ENCODE measurements around the gene FANK1. TPM values are rescaled to one million over a fixed set of nuclear protein-coding genes. Genes with fewer than 3 reads are reported as not detected.

Gene FANK1
- polyA plus RNA-seq, 3 donors: 0.20 TPM; not detected in 2

GRCh38 chr10:125980521-125981035 is 84.2 kb downstream of the FANK1 start:
- Histone ChIP-seq H3K36me3 (replicated peaks in 1 of 2; ENCODE audit: control insufficient read depth in 1 of 2, insufficient read depth in 2 of 2, low read length in 2 of 2) (no peaks in the 10 kb centered on the region), H3K4me3 (replicated peaks in 1 of 3; ENCODE audit: low read depth in 2 of 3, low read length in 3 of 3) (no peak overlapping the region), H4K20me1 (ENCODE audit: insufficient read depth, low read length) (no peaks in the 10 kb centered on the region), H3K79me2 (ENCODE audit: insufficient read depth, low read length) (no peaks in the 10 kb centered on the region), H3K27ac (ENCODE audit: low read depth in 1 of 2, low read length in 2 of 2) (no peak overlapping the region), H3K27me3 (ENCODE audit: control insufficient read depth in 2 of 2, insufficient read depth in 2 of 2, low read length in 2 of 2) (no peaks in the 10 kb centered on the region), H3K4me1 (ENCODE audit: control insufficient read depth in 1 of 2, insufficient read depth in 2 of 2, low read length in 2 of 2) (peaks cover 0 to 3% of the 10 kb centered on the region in 2 donors), H3K9me3 (replicated peaks in 1 of 2; ENCODE audit: control insufficient read depth in 1 of 2, insufficient read depth in 1 of 2, low read length in 2 of 2) (no peaks in the 10 kb centered on the region), H3K9ac (ENCODE audit: insufficient read depth, low read length, poor library complexity, severe bottlenecking) (no peak overlapping the region), H2AFZ (ENCODE audit: insufficient read depth, low read depth, low read length, poor library complexity, severe bottlenecking) (no peak overlapping the region), H3K4me2 (replicated peaks; ENCODE audit: extremely low read depth, low read length, poor library complexity, severe bottlenecking) (no peak overlapping the region)
- Mint-ChIP-seq H3K27me3 (ENCODE audit: low read depth in 3 of 3) (peaks cover 0 to 3% (median 1%) of the 10 kb centered on the region in 3 donors), H3K36me3 (no peaks in the 10 kb centered on the region), H3K9me3 (no peaks in the 10 kb centered on the region), H3K27ac (no peak overlapping the region), H3K4me1 (peaks cover 3% of the 10 kb centered on the region), H3K4me3 (no peak overlapping the region)
- DNase-seq: no peak
- no peak for TF ChIP-seq CTCF (IDR thresholded peaks at IDR 0.05)
- WGBS (ENCODE audit: insufficient coverage): 27% methylated on average over 5 of the region's 6 CpGs
- intact Hi-C loops (cut with micrococcal nuclease): loop anchor here (5.0 to 10.0 kb wide), 5 partner anchors 114 to 1874 kb away; partner anchors contain the start of gene ADAM12 (in 1 of the 2)

- intact Hi-C loops (cut with micrococcal nuclease): loop anchor here (5.0 to 10.0 kb wide), 5 partner anchors 112 to 1872 kb away; partner anchors contain the start of gene ADAM12 (in 1 of the 2)
- no peaks in the 10 kb centered on the region for H3K9me3 ChIP-seq (replicated peaks in 1 of 2; ENCODE audit: control insufficient read depth in 1 of 2, insufficient read depth in 1 of 2, low read length in 2 of 2)
- Mint-ChIP-seq H3K27ac (no peak overlapping the region), H3K9me3 (no peaks in the 10 kb centered on the region), H3K4me1 (peaks cover 3% of the 10 kb centered on the region), H3K27me3 (ENCODE audit: low read depth in 3 of 3) (no peaks in the 10 kb centered on the region), H3K4me3 (no peak overlapping the region), H3K36me3 (no peaks in the 10 kb centered on the region)
- H3K4me2 ChIP-seq (replicated peaks; ENCODE audit: extremely low read depth, low read length, poor library complexity, severe bottlenecking): no peak overlapping the region
- H3K4me3 ChIP-seq (replicated peaks in 1 of 3; ENCODE audit: low read depth in 2 of 3, low read length in 3 of 3): no peak overlapping the region
- no peak overlapping the region for H2AFZ ChIP-seq (ENCODE audit: insufficient read depth, low read depth, low read length, poor library complexity, severe bottlenecking)
- H3K36me3 ChIP-seq (replicated peaks in 1 of 2; ENCODE audit: control insufficient read depth in 1 of 2, insufficient read depth in 2 of 2, low read length in 2 of 2): no peaks in the 10 kb centered on the region
- 24% methylated on average over 3 of the region's 6 CpGs for WGBS (ENCODE audit: insufficient coverage)
- H3K27me3 ChIP-seq (ENCODE audit: control insufficient read depth in 2 of 2, insufficient read depth in 2 of 2, low read length in 2 of 2): no peaks in the 10 kb centered on the region
- H3K4me1 ChIP-seq (ENCODE audit: control insufficient read depth in 1 of 2, insufficient read depth in 2 of 2, low read length in 2 of 2): peaks cover 0 to 3% of the 10 kb centered on the region in 2 donors
- peak; percentile 80 for TF ChIP-seq CTCF (IDR thresholded peaks at IDR 0.05)
- H4K20me1 ChIP-seq (ENCODE audit: insufficient read depth, low read length): no peaks in the 10 kb centered on the region
- H3K9ac ChIP-seq (ENCODE audit: insufficient read depth, low read length, poor library complexity, severe bottlenecking): no peak overlapping the region
- H3K79me2 ChIP-seq (ENCODE audit: insufficient read depth, low read length): no peaks in the 10 kb centered on the region
- no peak overlapping the region for H3K27ac ChIP-seq (ENCODE audit: low read depth in 1 of 2, low read length in 2 of 2)
- DNase-seq: peak; percentile 46 to 76 (median 63)
Measured at GRCh38 chr10:125982260-125982948, 86.0 kb downstream of the FANK1 start.

Measured in CD14-positive monocyte (primary cell).